ENCODE measurements around the gene NFKBIB.

The NFKBIB gene

GRCh38 chr19:38904581-38905539 is 5.1 kb downstream of the NFKBIB start:
- in situ Hi-C loops (cut with MboI; ENCODE audit: low sequenced_read_pairs), result no loop called here

GRCh38 chr19:38905620-38906019 is 5.9 kb downstream of the NFKBIB start:
- in situ Hi-C loops (cut with MboI; ENCODE audit: low sequenced_read_pairs), result no loop called here

- in situ Hi-C loops (cut with MboI; ENCODE audit: low sequenced_read_pairs), result no loop called here
Observed at GRCh38 chr19:38907227-38907626, 7.5 kb downstream of the NFKBIB start.

GRCh38 chr19:38907670-38908069 is 7.9 kb downstream of the NFKBIB start:
- in situ Hi-C loops (cut with MboI; ENCODE audit: low sequenced_read_pairs), result no loop called here

GRCh38 chr19:38908911-38909310 is 9.1 kb downstream of the NFKBIB start:
- in situ Hi-C loops (cut with MboI; ENCODE audit: low sequenced_read_pairs), result no loop called here

- in situ Hi-C loops (cut with MboI; ENCODE audit: low sequenced_read_pairs), result no loop called here
Observed at GRCh38 chr19:38910488-38910887, 10.7 kb downstream of the NFKBIB start.

GRCh38 chr19:38911388-38912001 is 11.7 kb downstream of the NFKBIB start:
- in situ Hi-C loops (cut with MboI; ENCODE audit: low sequenced_read_pairs), result no loop called here

- in situ Hi-C loops (cut with MboI; ENCODE audit: low sequenced_read_pairs), result no loop called here
Observed at GRCh38 chr19:38912600-38913514, 13.1 kb downstream of the NFKBIB start.

- in situ Hi-C loops (cut with MboI; ENCODE audit: low sequenced_read_pairs), result no loop called here
Observed at GRCh38 chr19:38913958-38914357, 14.2 kb downstream of the NFKBIB start.

- in situ Hi-C loops (cut with MboI; ENCODE audit: low sequenced_read_pairs), result no loop called here
Observed at GRCh38 chr19:38915329-38916321, 15.9 kb downstream of the NFKBIB start.

- in situ Hi-C loops (cut with MboI; ENCODE audit: low sequenced_read_pairs), result no loop called here
Observed at GRCh38 chr19:38917516-38917915, 17.7 kb downstream of the NFKBIB start.

- in situ Hi-C loops (cut with MboI; ENCODE audit: low sequenced_read_pairs), result no loop called here
Observed at GRCh38 chr19:38917921-38918491, 18.2 kb downstream of the NFKBIB start.

GRCh38 chr19:38918526-38918925 is 18.8 kb downstream of the NFKBIB start:
- in situ Hi-C loops (cut with MboI; ENCODE audit: low sequenced_read_pairs), result no loop called here

- in situ Hi-C loops (cut with MboI; ENCODE audit: low sequenced_read_pairs), result no loop called here
Observed at GRCh38 chr19:38919837-38920601, 20.2 kb downstream of the NFKBIB start.

GRCh38 chr19:38920602-38921419 is 21.0 kb downstream of the NFKBIB start:
- in situ Hi-C loops (cut with MboI; ENCODE audit: low sequenced_read_pairs), result no loop called here

GRCh38 chr19:38921420-38922274 is 21.9 kb downstream of the NFKBIB start:
- in situ Hi-C loops (cut with MboI; ENCODE audit: low sequenced_read_pairs), result no loop called here

- in situ Hi-C loops (cut with MboI; ENCODE audit: low sequenced_read_pairs), result no loop called here
Observed at GRCh38 chr19:38922482-38922881, 22.7 kb downstream of the NFKBIB start.

Measured in HL-60/S4 (cell line).